Progenitor cell of endocrine pancreas (in vitro differentiated cells): ENCODE measurements around the gene CDC42. TPM values are rescaled to one million over a fixed set of nuclear protein-coding genes. Genes with fewer than 3 reads are reported as not detected.

Experiments used
- DNase-seq: peaks from one replicate; pipeline ENCODE4 v3.0.0; 2021; ENCODE audit warnings: low spot score; ENCODE audit not compliant: unreplicated experiment
- H3K27ac Mint-ChIP-seq: 2 replicates; pipeline ENCODE4 v1.8.0; 2021; ENCODE audit warnings: mild to moderate bottlenecking, moderate library complexity, mixed read lengths
- H3K27me3 Mint-ChIP-seq: 2 replicates; pipeline ENCODE4 v1.8.0; 2021; ENCODE audit warnings: mixed read lengths
- H3K36me3 Mint-ChIP-seq: 2 replicates; pipeline ENCODE4 v1.8.0; 2022; ENCODE audit warnings: mixed read lengths; ENCODE audit not compliant: insufficient read depth
- H3K4me1 Mint-ChIP-seq: 2 replicates; pipeline ENCODE4 v1.8.0; 2021; ENCODE audit warnings: low read depth, mixed read lengths
- H3K4me3 Mint-ChIP-seq: 2 replicates; pipeline ENCODE4 v1.8.0; 2021; ENCODE audit warnings: low read depth, mild to moderate bottlenecking, moderate library complexity, mixed read lengths
- H3K9me3 Mint-ChIP-seq: 2 replicates; pipeline ENCODE4 v1.8.0; 2021; ENCODE audit warnings: low read depth, mixed read lengths
- total RNA-seq: library from RNA; stranded (reverse); gene quantifications from 2 replicates; pipeline ENCODE4 v1.2.1, GENCODE V29; 2021
- TF ChIP-seq, protein P1 (sequence below): fragments of 200-600 bp; sonication (generic); IDR thresholded peaks from one replicate; pipeline ENCODE4 v1.5.0; 2021; ENCODE audit warnings: antibody characterized with exemption, mild to moderate bottlenecking; ENCODE audit not compliant: unreplicated experiment

Gene CDC42
- total RNA-seq, 1 donor from 2014 or later = 288 TPM

DNA sequence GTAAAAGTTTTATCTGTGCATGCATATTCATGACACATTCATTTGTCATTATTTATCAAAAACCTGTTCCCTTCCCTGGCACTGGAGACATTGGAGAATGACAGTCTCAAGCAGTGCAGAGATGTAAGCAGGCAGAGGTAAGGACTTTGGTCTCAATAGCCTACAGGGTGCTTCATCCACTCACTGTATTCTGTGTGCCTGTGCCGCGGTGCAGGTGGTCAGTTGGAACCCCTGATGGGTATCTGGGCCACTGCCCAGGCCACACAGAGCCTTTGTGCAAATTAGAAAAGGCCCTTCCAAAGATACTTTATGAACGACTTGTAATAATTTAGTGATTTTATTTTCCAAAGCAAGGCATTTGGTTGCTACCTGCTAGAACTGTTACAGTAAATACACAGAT is 44.0 kb downstream of the CDC42 start:
- no peaks in the 10 kb centered on the region for H3K27me3 Mint-ChIP-seq

DNA sequence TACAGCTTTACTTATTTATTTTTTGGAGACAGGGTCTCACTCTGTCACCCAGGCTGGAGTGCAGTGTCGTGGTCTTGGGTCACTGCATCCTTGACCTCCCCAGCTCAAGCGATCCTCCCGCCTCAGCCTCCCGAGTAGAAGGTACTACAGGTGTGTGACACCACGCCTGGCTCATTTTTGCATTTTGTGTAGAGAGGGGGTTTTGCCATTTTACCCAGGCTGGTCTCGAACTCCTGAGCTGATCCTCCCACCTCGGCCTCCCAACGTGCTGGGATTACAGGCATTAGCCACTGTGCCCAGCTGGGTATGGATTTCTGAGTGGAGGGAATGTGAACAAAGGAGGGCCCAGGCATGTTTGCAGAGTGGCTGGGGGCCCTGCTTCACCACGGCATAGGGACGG is 46.2 kb downstream of the CDC42 start:
- Mint-ChIP-seq H3K4me1 (peaks cover 21% of the 10 kb centered on the region), H3K4me3 (no peak overlapping the region), H3K27ac (no peak overlapping the region), H3K36me3 (peaks cover 30% of the 10 kb centered on the region), H3K27me3 (no peaks in the 10 kb centered on the region), H3K9me3 (no peaks in the 10 kb centered on the region)
- TF ChIP-seq, protein P1, sequence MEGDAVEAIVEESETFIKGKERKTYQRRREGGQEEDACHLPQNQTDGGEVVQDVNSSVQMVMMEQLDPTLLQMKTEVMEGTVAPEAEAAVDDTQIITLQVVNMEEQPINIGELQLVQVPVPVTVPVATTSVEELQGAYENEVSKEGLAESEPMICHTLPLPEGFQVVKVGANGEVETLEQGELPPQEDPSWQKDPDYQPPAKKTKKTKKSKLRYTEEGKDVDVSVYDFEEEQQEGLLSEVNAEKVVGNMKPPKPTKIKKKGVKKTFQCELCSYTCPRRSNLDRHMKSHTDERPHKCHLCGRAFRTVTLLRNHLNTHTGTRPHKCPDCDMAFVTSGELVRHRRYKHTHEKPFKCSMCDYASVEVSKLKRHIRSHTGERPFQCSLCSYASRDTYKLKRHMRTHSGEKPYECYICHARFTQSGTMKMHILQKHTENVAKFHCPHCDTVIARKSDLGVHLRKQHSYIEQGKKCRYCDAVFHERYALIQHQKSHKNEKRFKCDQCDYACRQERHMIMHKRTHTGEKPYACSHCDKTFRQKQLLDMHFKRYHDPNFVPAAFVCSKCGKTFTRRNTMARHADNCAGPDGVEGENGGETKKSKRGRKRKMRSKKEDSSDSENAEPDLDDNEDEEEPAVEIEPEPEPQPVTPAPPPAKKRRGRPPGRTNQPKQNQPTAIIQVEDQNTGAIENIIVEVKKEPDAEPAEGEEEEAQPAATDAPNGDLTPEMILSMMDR = no peak
- DNase-seq = no peak

More for the DNA sequence above, 44.0 kb downstream of the CDC42 start:
- peaks cover 34% of the 10 kb centered on the region for H3K36me3 Mint-ChIP-seq
- H3K9me3 Mint-ChIP-seq = no peaks in the 10 kb centered on the region
- H3K27ac Mint-ChIP-seq = no peak overlapping the region
- peaks cover 10% of the 10 kb centered on the region for H3K4me1 Mint-ChIP-seq
- TF ChIP-seq, protein P1 = no peak
- H3K4me3 Mint-ChIP-seq = no peak overlapping the region
- DNase-seq = no peak

DNA sequence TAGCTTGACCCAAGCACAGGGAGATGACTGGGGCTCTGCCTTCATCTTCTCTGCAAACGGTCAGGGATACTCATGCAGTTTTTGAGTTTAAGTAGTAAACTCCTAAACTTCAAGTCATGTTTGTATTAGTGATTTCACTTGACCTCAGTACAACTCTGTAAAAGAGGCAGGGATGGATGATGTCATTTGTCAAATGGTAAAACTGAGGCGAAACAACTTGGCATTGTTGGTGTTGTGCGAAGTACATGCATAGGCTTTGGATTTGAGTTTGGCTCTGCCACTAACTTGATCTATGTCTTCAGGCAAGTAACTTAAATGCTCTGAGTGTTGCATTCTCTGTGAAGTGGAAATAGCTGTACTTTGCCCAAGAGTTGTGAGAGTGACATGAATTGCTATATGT is 47.7 kb downstream of the CDC42 start:
- peak overlapping the region; percentile 16 for H3K27ac Mint-ChIP-seq
- H3K4me1 Mint-ChIP-seq = peaks cover 21% of the 10 kb centered on the region
- no peak for DNase-seq
- no peaks in the 10 kb centered on the region for H3K27me3 Mint-ChIP-seq
- H3K4me3 Mint-ChIP-seq = no peak overlapping the region
- H3K36me3 Mint-ChIP-seq = peaks cover 27% of the 10 kb centered on the region
- TF ChIP-seq, protein P1 = no peak
- H3K9me3 Mint-ChIP-seq = no peaks in the 10 kb centered on the region

DNA sequence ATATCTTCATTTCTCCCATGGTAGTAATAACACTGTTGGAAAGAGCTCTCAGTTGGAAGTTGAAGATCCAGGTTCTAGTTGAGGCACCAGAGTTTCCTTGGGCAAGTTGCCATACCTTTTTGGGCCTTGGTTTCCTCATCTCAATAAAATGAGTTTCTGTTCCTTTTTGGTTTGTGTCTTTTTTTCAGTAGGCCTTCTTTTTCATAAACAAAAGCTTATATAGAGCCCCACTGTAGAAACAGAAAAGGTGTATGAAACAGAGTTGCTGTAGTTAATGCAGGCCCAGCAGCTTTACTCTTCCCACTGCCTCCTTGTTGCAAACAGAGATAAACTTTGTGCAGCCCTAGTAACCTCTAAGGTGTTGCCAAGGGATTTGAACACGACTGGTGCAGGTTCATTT is 48.7 kb downstream of the CDC42 start:
- Mint-ChIP-seq H3K4me1 (peaks cover 22% of the 10 kb centered on the region), H3K4me3 (no peak overlapping the region), H3K9me3 (no peaks in the 10 kb centered on the region), H3K36me3 (peaks cover 31% of the 10 kb centered on the region), H3K27me3 (no peaks in the 10 kb centered on the region), H3K27ac (no peak overlapping the region)
- TF ChIP-seq, protein P1 = no peak
- DNase-seq = no peak

DNA sequence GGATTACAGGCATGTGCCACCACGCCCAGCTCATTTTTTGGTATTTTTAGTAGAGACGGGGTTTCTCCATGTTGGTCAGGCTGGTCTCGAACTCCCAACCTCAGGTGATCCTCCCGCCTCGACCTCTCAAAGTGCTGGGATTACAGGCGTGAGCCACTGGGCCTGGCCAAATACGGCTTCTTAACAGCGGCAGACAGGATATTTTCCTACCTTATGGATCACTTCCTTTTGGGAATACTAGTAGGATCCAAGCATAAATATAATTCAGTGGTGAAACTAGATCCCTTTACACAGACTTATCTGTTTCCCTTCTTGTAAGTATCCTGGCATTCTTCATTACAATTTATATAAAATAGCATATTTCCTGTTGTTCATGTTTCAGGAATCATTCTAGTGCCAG is 49.5 kb downstream of the CDC42 start:
- Mint-ChIP-seq H3K27ac (peak overlapping the region; percentile 45), H3K4me1 (peaks cover 22% of the 10 kb centered on the region), H3K9me3 (no peaks in the 10 kb centered on the region), H3K27me3 (no peaks in the 10 kb centered on the region), H3K36me3 (peaks cover 30% of the 10 kb centered on the region), H3K4me3 (no peak overlapping the region)
- TF ChIP-seq, protein P1 = no peak
- no peak for DNase-seq
